Aorta (tissue), 5 donors: ENCODE data around the gene SBF1. TPM values are rescaled to one million over a fixed set of nuclear protein-coding genes. Genes with fewer than 3 reads are reported as not detected.
"Not testable (repeated sequence)": the region's sequence is repeated elsewhere in the genome, so short reads cannot be mapped to it uniquely, and the experiment has no call there.

Source experiments
- ATAC-seq: fragments of 200-7000 bp; cut with Tn5 transposase; one replicate; pipeline ENCODE4 v1.9.1; 2022; ENCODE audit warnings: moderate library complexity; ENCODE audit not compliant: low FRiP score
- DNase-seq, 2 donors: peaks; one replicate each; pipeline ENCODE4 v3.0.0-alpha.2; 2020
- H3K27ac ChIP-seq, 2 donors: one replicate each; pipeline ENCODE4 v1.5.1; 2013; ENCODE audit warnings: low read length in 2 of 2, mild to moderate bottlenecking in 2 of 2, moderate library complexity in 2 of 2, control low read depth in 1 of 2, inconsistent platforms in 1 of 2, low read depth in 1 of 2
- H3K27me3 ChIP-seq, 2 donors: one replicate each; pipeline ENCODE4 v1.6.1; 2013; ENCODE audit warnings: control low read depth in 1 of 2, low read length in 1 of 2, mild to moderate bottlenecking in 1 of 2, moderate library complexity in 1 of 2; ENCODE audit not compliant: insufficient read depth in 2 of 2, control insufficient read depth in 1 of 2
- H3K36me3 ChIP-seq, 2 donors: one replicate each; pipeline ENCODE4 v1.6.1; 2013; ENCODE audit warnings: control low read depth in 1 of 2, low read length in 1 of 2, mild to moderate bottlenecking in 1 of 2; ENCODE audit not compliant: insufficient read depth in 2 of 2, control insufficient read depth in 1 of 2
- H3K4me1 ChIP-seq, 2 donors: one replicate each; pipeline ENCODE4 v1.6.1; 2013; ENCODE audit warnings: low read length in 2 of 2, control low read depth in 1 of 2, mild to moderate bottlenecking in 1 of 2, moderate library complexity in 1 of 2; ENCODE audit not compliant: insufficient read depth in 2 of 2, control insufficient read depth in 1 of 2
- H3K4me3 ChIP-seq, 2 donors: one replicate each; pipeline ENCODE4 v1.5.1; 2013; ENCODE audit warnings: low read length in 2 of 2, control low read depth in 1 of 2, mild to moderate bottlenecking in 1 of 2
- H3K9me3 ChIP-seq: one replicate; pipeline ENCODE4 v1.6.1; 2013; ENCODE audit warnings: mild to moderate bottlenecking, low read length; ENCODE audit not compliant: control insufficient read depth
- WGBS, 2 donors: extraction: QIAGEN DNeasy Blood & Tissue Kit; methylation state at CpG; one replicate each; pipeline ENCODE4 v1.1.7; 2013; 5-methylcytosine and 5-hydroxymethylcytosine counted together
- intact Hi-C, 2 donors: fragments of 100-400 bp; cut with DNase I; formaldehyde crosslinking; loops; one replicate each; pipeline versions ENCODE4 v1.14.2 to v1.15.0; 2022
- polyA plus RNA-seq, 2 donors: library from polyadenylated mRNA; stranded (reverse); fragments of 200-250 nt; gene quantifications; one replicate each; pipeline ENCODE4 v1.2.3, GENCODE V29; 2013
- total RNA-seq, 2 donors: library from RNA; stranded (reverse); fragmentation: NEBNext Ultra II Directional; extraction: Animal tissue kit (Norgen Biotek cat#: 25700); gene quantifications; one replicate each; pipeline ENCODE4 v1.2.1, GENCODE V29; 2021
- donor health status: healthy with polysubstance abuse.
- donor health status: Bipolar disorder and iron deficiency.
- donor health status: DM: no; HTN: no; CAD: no.
- donor health status: DM: no; HTN: no; CAD: no.
- donor health status: DM: yes; HTN: yes; CAD: no.

SBF1 gene
- total and polyA plus RNA-seq, 4 donors, result 17.8 to 77.9 (median 57.6) TPM

- intact Hi-C loops, ATAC-seq, H3K27me3 ChIP-seq: not testable (repeated sequence)
Observed at GRCh38 chr22:50408954-50409353, 65.9 kb downstream of the SBF1 start.

DNA sequence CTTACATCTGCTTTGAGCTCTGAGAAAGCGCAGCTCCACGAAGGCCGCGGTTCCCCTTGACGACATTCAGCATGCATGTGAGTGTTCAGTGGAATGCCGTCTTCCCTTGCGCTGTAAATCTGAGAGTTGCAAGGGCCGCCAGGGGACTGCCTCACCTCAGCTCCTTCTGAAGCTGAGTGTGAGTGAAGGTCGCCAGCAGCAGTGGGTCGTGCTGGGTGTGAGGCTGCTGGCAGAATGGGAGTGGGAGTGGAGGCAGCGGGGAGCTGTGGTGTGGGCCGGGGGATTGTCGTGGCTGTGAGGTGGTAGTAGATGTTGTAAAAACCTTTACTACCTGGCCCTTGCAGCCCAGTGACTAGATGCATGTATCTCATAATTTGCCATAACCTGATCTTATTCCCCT lies 66.5 kb downstream of the SBF1 start:
- no peaks in the 10 kb centered on the region for H3K9me3 ChIP-seq
- H3K27me3 ChIP-seq, result no peaks in the 10 kb centered on the region
- no peak overlapping the region for H3K27ac ChIP-seq
- H3K36me3 ChIP-seq, result peaks cover 0 to 2% of the 10 kb centered on the region in 2 donors
- H3K4me3 ChIP-seq, result no peak overlapping the region
- ATAC-seq (no peak), DNase-seq (no peak)
- H3K4me1 ChIP-seq, result no peaks in the 10 kb centered on the region
- 91 to 95% methylated on average over 13 of the region's 13 CpGs for WGBS, 2 donors
- intact Hi-C loops, result no loop called here

More at GRCh38 chr22:50408954-50409353, 65.9 kb downstream of the SBF1 start:
- not testable (repeated sequence) for DNase-seq, H3K36me3 ChIP-seq, H3K4me1 ChIP-seq, H3K4me3 ChIP-seq, H3K27ac ChIP-seq, H3K9me3 ChIP-seq
- 78 to 80% methylated on average over 9 of the region's 9 CpGs for WGBS, 2 donors

- WGBS, 2 donors, result 94 to 95% methylated on average over 25 of the region's 25 CpGs
- DNase-seq (no peak), ATAC-seq (no peak)
- intact Hi-C loops, result no loop called here
- Histone ChIP-seq H3K27me3 (no peaks in the 10 kb centered on the region), H3K4me3 (no peak overlapping the region), H3K36me3 (peaks cover 0 to 2% of the 10 kb centered on the region in 2 donors), H3K9me3 (no peaks in the 10 kb centered on the region), H3K4me1 (no peaks in the 10 kb centered on the region), H3K27ac (no peak overlapping the region)
Observed at GRCh38 chr22:50406416-50407170, 68.2 kb downstream of the SBF1 start.

GRCh38 chr22:50403701-50404101 lies 71.1 kb downstream of the SBF1 start:
- Histone ChIP-seq H3K9me3 (no peaks in the 10 kb centered on the region), H3K36me3 (no peaks in the 10 kb centered on the region), H3K27ac (no peak overlapping the region), H3K27me3 (no peaks in the 10 kb centered on the region), H3K4me1 (no peaks in the 10 kb centered on the region), H3K4me3 (no peak overlapping the region)
- peak; percentile 24 for ATAC-seq
- intact Hi-C loops, result no loop called here
- DNase-seq, result peak; percentile 84 to 89
- 54 to 64% methylated on average over 8 of the region's 8 CpGs for WGBS, 2 donors

DNA sequence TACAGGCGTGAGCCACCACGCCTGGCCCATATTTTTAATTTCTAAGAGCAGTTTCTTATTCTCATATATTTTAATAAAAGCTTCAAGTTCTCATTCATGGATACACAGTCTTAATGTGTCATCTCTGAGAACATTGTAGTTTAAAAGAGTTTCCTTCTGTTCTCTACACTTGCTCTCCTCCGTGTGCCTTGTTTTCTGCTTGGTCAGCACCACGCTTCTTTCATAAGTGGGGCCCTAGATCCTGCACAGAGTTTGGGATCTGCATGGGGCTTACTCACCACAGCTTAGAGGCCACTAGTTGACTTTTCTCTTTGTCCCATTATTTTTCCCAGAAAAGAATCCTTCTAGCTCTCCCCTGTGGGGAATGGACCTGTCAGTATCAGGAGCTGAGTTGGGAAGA lies 72.9 kb downstream of the SBF1 start:
- H3K9me3 ChIP-seq, result no peaks in the 10 kb centered on the region
- no peak overlapping the region for H3K4me3 ChIP-seq
- H3K36me3 ChIP-seq, result no peaks in the 10 kb centered on the region
- H3K27me3 ChIP-seq, result no peaks in the 10 kb centered on the region
- DNase-seq, result no peak
- intact Hi-C loops, result no loop called here
- no peaks in the 10 kb centered on the region for H3K4me1 ChIP-seq
- H3K27ac ChIP-seq, result no peak overlapping the region
- ATAC-seq, result no peak
- 94% methylated on average over 4 of the region's 4 CpGs for WGBS, 2 donors

GRCh38 chr22:50400931-50401330 lies 73.9 kb downstream of the SBF1 start:
- DNase-seq (no peak), ATAC-seq (no peak)
- WGBS, 2 donors, result 95 to 97% methylated on average over 5 of the region's 5 CpGs

GRCh38 chr22:50400406-50400805 lies 74.4 kb downstream of the SBF1 start:
- H3K27me3 ChIP-seq, result no peaks in the 10 kb centered on the region
- H3K9me3 ChIP-seq, result no peaks in the 10 kb centered on the region
- DNase-seq (no peak), ATAC-seq (no peak)
- H3K36me3 ChIP-seq, result no peaks in the 10 kb centered on the region
- H3K4me3 ChIP-seq, result no peak overlapping the region
- H3K4me1 ChIP-seq, result no peaks in the 10 kb centered on the region
- 77 to 78% methylated on average over 4 of the region's 4 CpGs for WGBS, 2 donors
- no peak overlapping the region for H3K27ac ChIP-seq
- intact Hi-C loops, result no loop called here

More at GRCh38 chr22:50400931-50401330, 73.9 kb downstream of the SBF1 start:
- Histone ChIP-seq H3K36me3 (no peaks in the 10 kb centered on the region), H3K27me3 (no peaks in the 10 kb centered on the region), H3K9me3 (no peaks in the 10 kb centered on the region), H3K27ac (no peak overlapping the region), H3K4me1 (no peaks in the 10 kb centered on the region), H3K4me3 (no peak overlapping the region)
- intact Hi-C loops, result no loop called here

- Histone ChIP-seq H3K27me3 (no peaks in the 10 kb centered on the region), H3K4me1 (no peaks in the 10 kb centered on the region), H3K9me3 (no peaks in the 10 kb centered on the region), H3K4me3 (no peak overlapping the region), H3K36me3 (no peaks in the 10 kb centered on the region), H3K27ac (no peak overlapping the region)
- 67 to 74% methylated on average over 8 of the region's 8 CpGs for WGBS, 2 donors
- peak in 1 of 2 donors; percentile 69 for DNase-seq
- ATAC-seq, result peak; percentile 64
- intact Hi-C loops, result no loop called here
Observed at GRCh38 chr22:50399751-50400331, 75.0 kb downstream of the SBF1 start.
